Mucosa of stomach (tissue), 1 donor: ENCODE data around the gene GOSR1.
"Not testable (repeated sequence)": the region's sequence is repeated elsewhere in the genome, so short reads cannot be mapped to it uniquely, and the experiment has no call there.

Experiments used
- H3K27me3 ChIP-seq: one replicate; pipeline ENCODE4 v1.7.0; 2013; ENCODE audit warnings: mild to moderate bottlenecking, low read length; ENCODE audit not compliant: control insufficient read depth, insufficient read depth
- H3K36me3 ChIP-seq: one replicate; pipeline ENCODE4 v1.7.0; 2013; ENCODE audit warnings: low read length; ENCODE audit not compliant: control insufficient read depth, insufficient read depth
- H3K4me1 ChIP-seq: one replicate; pipeline ENCODE4 v1.7.0; 2013; ENCODE audit warnings: mild to moderate bottlenecking, low read length; ENCODE audit not compliant: control insufficient read depth, insufficient read depth
- H3K4me3 ChIP-seq: one replicate; pipeline ENCODE4 v1.7.0; 2013; ENCODE audit warnings: low read length
- H3K9ac ChIP-seq: one replicate; pipeline ENCODE4 v1.7.0; 2013; ENCODE audit warnings: mild to moderate bottlenecking, low read length, moderate library complexity
- H3K9me3 ChIP-seq: one replicate; pipeline ENCODE4 v1.7.0; 2013; ENCODE audit warnings: mild to moderate bottlenecking, low read length, moderate library complexity; ENCODE audit not compliant: control insufficient read depth
- donor health status: Pancreatic carcinoma.

The GOSR1 gene

DNA sequence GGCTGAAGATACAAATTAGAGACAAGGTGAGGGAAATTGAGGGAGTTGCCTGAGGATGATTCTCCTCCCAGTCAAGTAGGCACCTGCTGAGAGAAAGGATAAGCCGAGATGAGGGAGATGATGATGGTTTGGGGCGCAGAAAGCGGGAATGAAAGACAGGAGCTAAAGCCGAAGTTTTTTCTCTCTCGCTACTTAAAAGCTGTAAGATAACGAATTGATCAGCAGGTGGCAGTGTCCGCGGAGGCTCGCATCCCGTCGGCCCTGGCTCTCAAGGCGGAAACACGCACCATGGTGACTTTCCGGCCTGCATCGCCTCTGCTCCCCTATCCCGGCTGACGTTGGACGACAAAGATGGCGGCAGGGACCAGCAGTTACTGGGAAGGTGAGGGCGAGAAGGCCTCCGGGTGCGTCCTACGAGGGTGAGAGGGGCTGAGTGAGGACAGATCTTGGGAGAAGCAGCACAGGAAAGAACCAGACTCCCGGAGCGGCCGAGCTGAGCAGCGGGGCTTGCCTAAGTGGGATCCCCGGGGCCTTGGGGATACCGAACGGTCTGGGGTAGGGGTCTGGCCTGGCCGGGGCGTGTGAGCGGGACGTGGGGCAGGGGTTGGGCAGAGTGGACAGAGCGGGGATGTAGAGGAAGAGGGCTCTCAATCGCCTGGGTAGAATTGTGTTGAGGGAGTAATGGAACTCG lies at the start of gene GOSR1:
TSS of gene GOSR1 (plus strand) at position 326 of the 691 bp plus-strand sequence. CDS start at position 352, 26 bp downstream.
- H3K9ac ChIP-seq, result peak within 1 kb of the TSS; percentile 99
- no peaks in the 10 kb centered on the region for H3K36me3 ChIP-seq
- H3K4me3 ChIP-seq, result peak within 1 kb of the TSS; percentile 96
- H3K9me3 ChIP-seq, result no peaks in the 10 kb centered on the region
- peaks cover 10% of the 10 kb centered on the region for H3K4me1 ChIP-seq
- H3K27me3 ChIP-seq, result no peaks in the 10 kb centered on the region

DNA sequence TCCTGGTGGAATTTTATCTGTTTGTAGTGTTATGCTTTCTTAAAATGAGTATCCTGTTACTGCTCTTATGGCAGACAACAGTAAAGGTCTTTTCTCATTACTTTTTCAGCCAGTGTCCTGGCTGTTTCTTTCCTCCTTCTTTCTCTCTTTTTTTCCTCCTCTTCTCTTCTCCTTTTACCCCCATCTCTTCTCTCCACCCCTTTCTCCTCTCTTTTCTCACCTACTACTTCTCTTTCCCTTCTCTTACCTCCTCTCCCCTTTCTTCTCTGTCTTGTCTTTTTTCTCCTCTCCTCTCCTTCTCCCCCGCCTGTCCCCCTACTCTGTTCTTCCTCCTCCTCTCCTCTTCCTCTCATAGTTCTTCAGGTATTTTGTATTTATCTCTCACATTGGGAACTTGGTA lies 49.6 kb upstream of the GOSR1 start:
- H3K4me1 ChIP-seq, result no peaks in the 10 kb centered on the region
- no peaks in the 10 kb centered on the region for H3K27me3 ChIP-seq
- no peaks in the 10 kb centered on the region for H3K36me3 ChIP-seq
- no peaks in the 10 kb centered on the region for H3K9me3 ChIP-seq
- H3K4me3 ChIP-seq, result no peak overlapping the region
- no peak overlapping the region for H3K9ac ChIP-seq

DNA sequence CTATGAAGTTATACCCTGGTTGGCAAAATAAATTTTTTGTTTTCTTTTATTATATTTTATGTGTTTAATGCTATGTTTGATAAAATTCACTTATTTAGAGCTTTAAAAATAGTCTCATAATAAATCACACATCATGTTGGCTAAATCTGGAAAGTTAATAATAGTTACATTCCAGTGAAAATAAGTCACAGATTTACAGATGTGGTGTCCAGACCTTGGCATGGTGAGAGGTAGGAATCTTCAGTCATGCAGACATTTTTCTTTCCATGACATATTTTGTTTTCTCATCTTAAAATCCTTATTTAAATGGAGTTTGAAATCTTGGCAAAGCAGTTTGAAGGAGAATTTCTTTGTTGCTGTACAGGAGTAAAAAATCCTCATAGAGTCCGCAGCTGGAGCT lies 48.1 kb upstream of the GOSR1 start:
- no peaks in the 10 kb centered on the region for H3K9me3 ChIP-seq
- no peaks in the 10 kb centered on the region for H3K27me3 ChIP-seq
- no peak overlapping the region for H3K4me3 ChIP-seq
- no peak overlapping the region for H3K9ac ChIP-seq
- H3K36me3 ChIP-seq, result no peaks in the 10 kb centered on the region
- peaks cover 7% of the 10 kb centered on the region for H3K4me1 ChIP-seq

DNA sequence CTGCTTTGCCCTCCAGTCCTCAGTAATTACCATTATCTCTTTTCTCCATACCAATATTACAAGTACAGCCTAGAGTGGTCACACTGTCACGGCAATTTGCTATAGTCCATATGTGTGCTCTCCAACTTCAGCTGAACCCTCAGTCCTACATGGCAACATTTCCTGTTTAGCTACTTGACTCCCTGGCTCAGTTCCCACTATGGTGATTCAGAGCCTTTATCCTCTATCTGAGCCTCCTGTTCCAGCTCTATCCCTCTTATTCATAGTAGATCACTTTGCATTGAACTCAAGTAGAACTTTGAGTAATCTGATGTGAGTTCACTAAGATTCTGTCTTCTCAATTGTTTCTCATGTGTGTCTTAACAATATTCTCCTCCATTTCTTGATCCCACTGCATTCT lies 43.7 kb upstream of the GOSR1 start:
- Histone ChIP-seq H3K9me3 (no peaks in the 10 kb centered on the region), H3K36me3 (no peaks in the 10 kb centered on the region), H3K4me1 (peaks cover 7% of the 10 kb centered on the region), H3K4me3 (no peak overlapping the region), H3K9ac (no peak overlapping the region), H3K27me3 (no peaks in the 10 kb centered on the region)

DNA sequence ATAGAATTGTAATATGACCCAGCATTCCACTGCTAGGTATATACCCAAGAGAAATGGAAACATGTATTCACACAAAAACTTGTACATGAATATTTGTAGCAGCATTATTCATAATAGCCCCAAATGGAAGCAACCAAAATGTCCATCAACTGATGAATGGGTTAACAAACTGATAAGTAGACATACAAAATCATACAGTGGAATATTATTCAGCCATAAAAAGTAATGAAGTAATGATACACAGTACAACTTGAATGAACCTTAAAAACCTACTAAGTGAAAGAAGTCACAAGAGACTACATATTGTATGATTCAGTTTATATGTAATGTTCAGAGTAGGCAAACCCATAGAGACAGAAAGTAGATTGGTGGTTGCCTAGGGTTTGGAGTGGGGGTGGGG lies 40.5 kb upstream of the GOSR1 start:
- Histone ChIP-seq H3K4me3 (no peak overlapping the region), H3K9ac (no peak overlapping the region), H3K9me3 (no peaks in the 10 kb centered on the region), H3K4me1 (peaks cover 7% of the 10 kb centered on the region), H3K36me3 (no peaks in the 10 kb centered on the region), H3K27me3 (no peaks in the 10 kb centered on the region)

DNA sequence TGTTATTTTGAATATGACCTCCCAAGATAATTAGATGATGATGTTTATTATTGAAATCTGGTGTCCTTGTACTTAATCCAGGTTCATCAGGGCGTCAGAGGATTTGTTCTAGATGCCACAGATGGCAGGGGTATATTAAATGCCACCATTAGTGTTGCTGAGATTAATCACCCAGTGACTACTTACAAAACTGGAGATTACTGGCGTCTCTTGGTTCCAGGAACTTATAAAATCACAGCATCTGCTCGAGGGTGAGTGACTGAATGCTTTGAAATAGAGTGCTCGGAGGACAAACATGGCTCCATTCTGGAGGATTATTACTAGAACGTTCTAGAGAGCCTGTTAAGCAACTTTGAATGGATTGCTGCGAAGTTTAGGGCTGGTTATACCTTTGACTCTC lies 33.5 kb upstream of the GOSR1 start:
- Histone ChIP-seq H3K36me3 (no peaks in the 10 kb centered on the region), H3K27me3 (no peaks in the 10 kb centered on the region), H3K9me3 (no peaks in the 10 kb centered on the region), H3K4me3 (no peak overlapping the region), H3K4me1 (no peaks in the 10 kb centered on the region), H3K9ac (no peak overlapping the region)

DNA sequence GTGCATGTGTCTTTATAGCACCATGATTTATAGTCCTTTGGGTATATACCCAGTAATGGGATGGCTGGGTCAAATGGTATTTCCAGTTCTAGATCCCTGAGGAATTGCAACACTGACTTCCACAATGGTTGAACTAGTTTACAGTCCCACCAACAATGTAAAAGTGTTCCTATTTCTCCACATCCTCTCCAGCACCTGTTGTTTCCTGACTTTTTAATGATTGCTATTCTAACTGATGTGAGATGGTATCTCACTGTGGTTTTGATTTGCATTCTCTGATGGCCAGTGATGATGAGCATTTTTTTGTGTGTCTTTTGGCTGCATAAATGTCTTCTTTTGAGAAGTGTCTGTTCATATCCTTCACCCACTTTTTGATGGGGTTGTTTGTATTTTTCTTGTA lies 30.6 kb upstream of the GOSR1 start:
- H3K27me3 ChIP-seq, H3K9ac ChIP-seq, H3K4me1 ChIP-seq, H3K9me3 ChIP-seq, H3K4me3 ChIP-seq, H3K36me3 ChIP-seq: not testable (repeated sequence)

DNA sequence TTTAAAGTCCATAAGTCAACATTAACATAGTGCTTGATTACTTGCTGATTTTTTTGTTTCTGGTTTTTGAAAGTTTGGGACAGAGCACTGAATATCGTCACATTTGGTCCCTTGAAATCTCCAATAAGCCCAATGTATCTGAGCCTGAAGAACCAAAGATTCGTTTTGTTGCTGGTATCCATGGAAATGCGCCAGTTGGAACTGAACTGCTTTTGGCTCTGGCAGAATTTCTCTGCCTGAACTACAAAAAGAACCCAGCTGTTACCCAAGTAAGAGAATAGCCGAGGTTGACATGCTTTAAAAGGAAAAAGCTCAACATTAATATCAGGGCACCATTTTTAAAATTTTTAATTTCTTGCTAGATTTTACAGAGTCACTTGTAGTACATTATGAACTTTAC lies 27.7 kb upstream of the GOSR1 start:
- Histone ChIP-seq H3K9ac (no peak overlapping the region), H3K36me3 (no peaks in the 10 kb centered on the region), H3K4me1 (no peaks in the 10 kb centered on the region), H3K4me3 (no peak overlapping the region), H3K9me3 (no peaks in the 10 kb centered on the region), H3K27me3 (no peaks in the 10 kb centered on the region)

DNA sequence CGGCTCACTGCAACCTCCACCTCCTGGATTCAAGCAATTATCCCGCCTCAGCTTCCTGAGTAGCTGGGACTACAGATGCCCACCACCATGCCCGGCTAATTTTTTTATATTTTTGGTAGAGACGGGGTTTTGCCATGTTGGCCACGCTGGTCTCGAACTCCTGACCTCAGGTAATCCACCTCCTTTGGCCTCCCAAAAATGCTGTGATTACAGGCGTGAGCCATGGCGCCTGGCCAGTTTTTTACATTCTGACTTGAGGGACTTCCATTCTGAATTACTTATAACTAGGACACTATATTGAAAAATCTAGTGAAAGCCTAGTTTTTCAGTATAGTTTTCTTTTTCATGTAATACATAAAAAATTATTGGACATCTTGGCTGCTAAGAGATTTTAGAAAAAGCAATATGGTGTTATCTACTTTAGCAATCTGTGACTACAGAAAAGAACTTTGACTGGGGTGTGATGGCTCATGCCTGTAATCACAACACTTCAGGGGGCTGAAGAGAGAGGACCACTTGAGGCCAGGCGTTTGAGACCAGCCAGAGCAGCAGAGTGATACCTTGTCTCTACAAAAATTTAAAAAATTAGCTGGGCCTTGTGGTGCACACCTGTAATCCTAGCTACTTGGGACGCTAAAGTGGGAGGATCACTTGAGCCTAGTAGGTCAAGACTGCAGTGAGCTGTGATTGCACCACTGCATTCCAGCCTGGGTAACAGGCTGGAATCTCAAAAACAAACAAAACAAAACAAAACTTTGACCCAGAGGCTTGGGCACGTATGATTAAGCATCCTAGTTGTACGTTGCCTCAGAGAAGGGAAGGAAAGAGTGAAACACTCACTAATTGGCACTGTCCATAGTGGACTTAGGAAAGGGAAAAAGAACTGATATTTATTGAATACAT lies 26.8 kb upstream of the GOSR1 start:
- Histone ChIP-seq H3K9me3 (no peaks in the 10 kb centered on the region), H3K36me3 (no peaks in the 10 kb centered on the region), H3K4me1 (no peaks in the 10 kb centered on the region), H3K4me3 (no peak overlapping the region), H3K9ac (no peak overlapping the region), H3K27me3 (no peaks in the 10 kb centered on the region)

DNA sequence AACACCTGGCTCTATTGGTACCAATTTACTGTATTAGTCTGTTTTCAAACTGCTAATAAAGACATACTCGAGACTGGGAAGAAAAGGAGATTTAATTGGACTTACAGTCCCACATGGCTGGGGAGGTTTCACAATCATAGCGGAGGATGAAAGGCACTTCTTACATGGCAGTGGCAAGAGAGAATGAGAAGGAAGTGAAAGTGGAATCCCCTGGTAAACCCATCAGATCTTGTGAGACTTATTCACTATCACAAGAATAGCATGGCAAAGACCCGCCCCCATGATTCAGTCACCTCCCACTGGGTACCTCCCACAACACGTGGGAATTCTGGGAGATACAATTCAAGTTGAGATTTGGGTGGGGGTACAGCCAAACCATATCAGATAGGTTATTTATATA lies 22.6 kb upstream of the GOSR1 start:
- Histone ChIP-seq H3K36me3 (no peaks in the 10 kb centered on the region), H3K4me3 (no peak overlapping the region), H3K9ac (no peak overlapping the region), H3K9me3 (no peaks in the 10 kb centered on the region), H3K4me1 (no peaks in the 10 kb centered on the region), H3K27me3 (no peaks in the 10 kb centered on the region)

DNA sequence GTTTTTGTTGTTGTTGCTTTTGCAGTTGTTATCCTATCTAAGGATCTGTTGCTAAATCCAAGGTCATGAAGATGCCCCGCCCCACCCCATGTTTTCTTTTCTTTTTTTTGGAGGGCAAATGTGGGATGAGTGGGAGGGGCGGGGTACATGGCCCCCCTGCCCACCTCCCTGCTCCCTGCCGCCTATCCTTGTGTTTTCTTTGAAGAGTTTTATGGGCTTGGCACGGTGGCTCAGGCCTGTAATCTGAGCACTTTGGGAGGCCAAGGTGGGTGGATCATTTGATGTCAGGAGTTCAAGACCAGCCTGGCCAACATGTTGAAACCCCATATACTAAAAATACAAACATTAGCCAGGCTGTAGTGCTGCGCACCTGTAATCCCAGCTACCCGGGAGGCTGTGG lies 18.8 kb upstream of the GOSR1 start:
- Histone ChIP-seq H3K4me1 (no peaks in the 10 kb centered on the region), H3K9me3 (no peaks in the 10 kb centered on the region), H3K36me3 (peaks cover 6% of the 10 kb centered on the region), H3K4me3 (no peak overlapping the region), H3K9ac (no peak overlapping the region), H3K27me3 (no peaks in the 10 kb centered on the region)

DNA sequence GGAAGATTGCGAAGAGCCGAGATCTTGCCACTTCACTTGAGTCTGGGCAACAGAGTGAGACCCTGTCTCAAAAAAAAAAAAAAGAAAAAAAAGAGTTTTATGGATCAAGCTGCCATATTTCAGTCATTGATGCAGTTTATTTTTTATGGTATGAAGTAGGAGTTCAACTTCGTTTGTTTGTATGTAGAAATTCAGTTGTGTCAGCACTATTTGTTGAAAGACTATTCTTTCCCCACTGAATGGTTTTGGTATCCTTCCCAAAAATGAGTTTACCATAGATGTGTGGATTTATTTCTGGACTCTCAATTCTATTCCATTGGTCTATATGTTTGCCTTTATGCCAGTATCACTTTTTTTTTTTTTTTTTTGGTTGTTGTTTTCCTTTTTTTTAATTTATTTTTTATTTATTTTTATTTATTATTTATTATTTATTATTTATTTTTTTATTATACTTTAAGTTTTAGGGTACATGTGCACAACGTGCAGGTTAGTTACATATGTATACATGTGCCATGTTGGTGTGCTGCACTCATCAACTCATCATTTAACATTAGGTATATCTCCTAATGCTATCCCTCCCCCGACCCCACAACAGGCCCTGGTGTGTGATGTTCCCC lies 18.3 kb upstream of the GOSR1 start:
- H3K36me3 ChIP-seq, H3K9ac ChIP-seq, H3K9me3 ChIP-seq, H3K27me3 ChIP-seq, H3K4me1 ChIP-seq, H3K4me3 ChIP-seq: not testable (repeated sequence)
